PFSK-1 (cell line): ENCODE results near the gene COX19.

Experiments used
- POLR2AphosphoS5 ChIP-seq: IDR thresholded peaks from 2 replicates; pipeline ENCODE4 v1.6.1; 2012; ENCODE audit warnings: low read depth, mild to moderate bottlenecking, control low read depth, low read length, moderate library complexity
- TAF1 ChIP-seq: IDR thresholded peaks from 2 replicates; pipeline ENCODE4 v1.6.1; 2012; ENCODE audit warnings: low read length, control low read depth, borderline replicate concordance; ENCODE audit not compliant: insufficient read depth

GRCh38 chr7:958221-959200 lies 16.8 kb downstream of the COX19 start:
- TF ChIP-seq POLR2AphosphoS5: no peak
- TF ChIP-seq TAF1: no peak
